Medulla oblongata (tissue), 1 donor: ENCODE results near the gene EMC7.

Experiments
- DNase-seq: peaks from one replicate; pipeline ENCODE4 v3.0.0-alpha.2; 2015; ENCODE audit errors: extremely low spot score

EMC7 gene

GRCh38 chr15:34038871-34039789 lies 62.5 kb downstream of the EMC7 start, which contains the start of gene AVEN:
Gene AVEN, minus strand, starts transcription at chr15:34039204. Its CDS starts 158 bp downstream, at chr15:34039046.
- DNase-seq = no peak

GRCh38 chr15:34038023-34038870 lies 63.4 kb downstream of the EMC7 start:
- DNase-seq = peak; percentile 82
